A673 (cell line): Measurements from ENCODE around the gene SAMD15.

ENCODE experiments used
- CTCF ChIP-seq: fragments of 300-800, 200-600 bp; sonication (generic); conservative IDR thresholded peaks from 2 replicates; pipeline ENCODE4 v1.5.1; 2017; ENCODE audit warnings: low read depth, mild to moderate bottlenecking, antibody characterized with exemption, low read length, moderate library complexity, mixed read lengths
- EZH2 ChIP-seq: fragments of 200-600 bp; sonication (generic); IDR thresholded peaks from 2 replicates; pipeline ENCODE4 v1.6.1; 2017; ENCODE audit warnings: borderline replicate concordance, low read depth, mild to moderate bottlenecking, mixed read lengths, antibody characterized with exemption, low read length; ENCODE audit not compliant: poor library complexity, severe bottlenecking

GRCh38 chr14:77346495-77346894 lies 30.7 kb upstream of the SAMD15 start:
- TF ChIP-seq CTCF = no peak
- no peak for TF ChIP-seq EZH2
